Memory B cell (primary cell): ENCODE results near the gene PPIL1.

Source experiments
- ATAC-seq: fragments of 150-1000 bp; cut with Tn5 transposase; 2 replicates; pipeline ENCODE4 v1.10.0; 2021; ENCODE audit warnings: low read depth, mild to moderate bottlenecking, moderate library complexity
- DNase-seq, 2 donors: peaks; one replicate each; pipeline ENCODE4 v3.0.0; 2022; ENCODE audit warnings: low spot score in 2 of 2
- H3K27ac Mint-ChIP-seq: one replicate; pipeline ENCODE4 v1.8.0; 2022; ENCODE audit warnings: mild to moderate bottlenecking, moderate library complexity, mixed read lengths
- H3K27me3 Mint-ChIP-seq: one replicate; pipeline ENCODE4 v1.8.0; 2022; ENCODE audit warnings: mixed read lengths
- H3K36me3 Mint-ChIP-seq: one replicate; pipeline ENCODE4 v1.8.0; 2022; ENCODE audit warnings: mild to moderate bottlenecking, mixed read lengths
- H3K4me1 Mint-ChIP-seq: one replicate; pipeline ENCODE4 v1.8.0; 2022; ENCODE audit warnings: mixed read lengths
- H3K4me3 Mint-ChIP-seq: one replicate; pipeline ENCODE4 v1.8.0; 2022; ENCODE audit warnings: mild to moderate bottlenecking, moderate library complexity, mixed read lengths
- H3K9me3 Mint-ChIP-seq: one replicate; pipeline ENCODE4 v1.8.0; 2022; ENCODE audit warnings: mixed read lengths

PPIL1 gene

DNA sequence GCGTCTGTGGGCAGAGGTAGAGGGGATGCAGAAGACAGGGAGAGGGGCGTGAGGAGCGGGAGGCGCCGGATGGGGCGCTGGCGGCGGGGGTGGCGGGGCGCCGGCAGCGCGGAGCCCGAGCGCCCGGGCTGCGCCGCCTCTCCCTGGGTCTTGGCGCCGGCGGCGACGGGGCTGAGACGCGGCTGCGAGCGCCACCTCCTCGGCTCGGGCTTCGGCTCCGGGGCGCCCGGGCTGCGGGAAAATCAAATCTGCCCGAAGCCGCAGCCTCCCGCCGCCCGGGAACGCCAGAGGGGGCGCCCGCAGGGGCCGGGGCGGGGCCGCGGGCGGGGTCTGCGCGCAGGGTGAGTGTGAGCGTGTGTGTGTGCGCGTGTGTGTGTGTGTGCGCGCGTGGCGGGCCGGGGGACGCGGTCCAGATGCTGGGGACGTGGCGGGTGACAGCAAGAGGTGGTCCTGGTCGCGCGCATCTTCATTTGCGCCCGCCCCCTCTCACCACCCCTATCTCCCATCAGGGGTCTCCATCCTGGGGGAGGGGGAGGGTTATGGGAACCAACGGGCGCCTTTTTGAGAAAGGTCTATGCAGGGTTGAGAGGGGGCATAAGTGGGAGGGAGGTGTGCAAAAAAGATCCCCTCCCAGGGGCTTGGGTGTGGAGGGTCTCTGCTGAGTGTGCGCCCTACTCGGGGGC, 34.7 kb downstream of the PPIL1 start:
- H3K4me3 Mint-ChIP-seq: peak overlapping the region; percentile 76
- ATAC-seq: peak; percentile 73
- peaks cover 6% of the 10 kb centered on the region for H3K4me1 Mint-ChIP-seq
- no peaks in the 10 kb centered on the region for H3K36me3 Mint-ChIP-seq
- H3K27me3 Mint-ChIP-seq: peaks cover 19% of the 10 kb centered on the region
- no peak overlapping the region for H3K27ac Mint-ChIP-seq
- peak; percentile 41 to 54 for DNase-seq
- no peaks in the 10 kb centered on the region for H3K9me3 Mint-ChIP-seq

DNA sequence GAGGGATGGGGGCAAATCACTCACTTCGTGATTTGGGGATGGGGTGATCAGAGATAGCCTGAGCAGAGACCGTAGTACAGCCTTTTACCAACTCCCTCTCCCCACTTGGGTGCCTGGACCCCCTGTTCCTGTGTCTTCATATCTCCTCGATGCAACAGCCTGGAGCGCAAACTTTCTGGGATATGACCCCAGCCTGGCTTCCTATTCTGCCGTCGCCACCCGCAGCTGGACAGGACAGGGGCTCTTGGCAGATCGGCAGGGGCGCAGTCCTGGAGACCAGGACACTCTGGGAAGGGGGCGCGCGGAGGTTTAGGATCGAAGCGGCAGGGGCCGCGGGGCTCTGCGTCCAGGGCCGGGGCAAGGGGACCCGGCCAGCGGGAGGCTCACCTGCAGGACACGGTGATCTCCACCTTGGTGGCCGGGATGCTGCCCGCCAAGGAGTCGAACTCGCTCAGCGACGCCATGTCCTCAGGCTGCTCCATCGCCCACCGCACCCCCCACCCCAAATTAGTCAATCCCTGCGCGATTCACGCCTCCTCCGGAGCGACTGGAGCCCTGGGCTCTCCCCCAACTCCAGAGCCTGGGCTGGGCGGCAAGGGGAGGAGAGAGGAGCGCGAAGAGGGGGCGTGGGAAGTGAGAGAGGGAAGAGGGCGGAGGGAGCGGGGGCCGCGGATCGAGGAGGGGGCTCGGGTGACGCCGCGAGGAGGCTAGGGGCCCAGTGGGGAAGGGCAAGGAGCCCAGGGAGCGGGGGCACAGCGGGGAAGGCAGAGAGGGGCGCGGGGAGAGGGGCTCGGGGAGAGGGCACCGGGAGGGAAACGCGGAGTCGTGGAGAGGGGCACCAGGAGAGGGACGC, 35.5 kb downstream of the PPIL1 start, which contains the start of gene CPNE5:
Gene CPNE5 (minus strand): TSS at position 549 of the 853 bp plus-strand sequence. CDS start 67 bp downstream, at position 482.
- Mint-ChIP-seq H3K36me3 (no peaks in the 10 kb centered on the region), H3K4me1 (peaks cover 6% of the 10 kb centered on the region), H3K4me3 (peak within 1 kb of the TSS; percentile 76), H3K27ac (no peak within 1 kb of the TSS), H3K27me3 (peaks cover 19% of the 10 kb centered on the region), H3K9me3 (no peaks in the 10 kb centered on the region)
- ATAC-seq: no peak
- peak in 1 of 2 donors; percentile 33 for DNase-seq

DNA sequence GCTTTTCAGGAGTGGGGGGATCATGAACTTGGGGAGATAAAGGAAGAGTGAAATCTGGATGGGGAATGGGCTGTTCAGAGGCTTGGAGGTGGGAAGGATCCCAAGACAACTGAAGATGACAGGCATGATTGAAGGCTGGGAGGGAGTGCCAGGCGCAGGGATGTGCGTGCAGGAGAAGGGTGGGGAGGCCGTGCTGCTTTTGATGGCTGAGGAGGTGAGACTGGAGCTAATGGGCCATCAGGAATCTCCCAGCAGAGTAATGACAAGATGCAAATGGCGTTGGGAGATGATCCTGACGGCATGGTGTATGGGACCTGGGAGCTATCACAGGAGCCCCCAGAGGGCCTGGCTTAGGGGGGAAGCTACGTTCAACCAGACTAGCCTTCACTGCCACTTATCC, 36.9 kb downstream of the PPIL1 start:
- DNase-seq (no peak), ATAC-seq (no peak)
- Mint-ChIP-seq H3K36me3 (no peaks in the 10 kb centered on the region), H3K4me1 (peaks cover 6% of the 10 kb centered on the region), H3K27me3 (peaks cover 19% of the 10 kb centered on the region), H3K4me3 (no peak overlapping the region), H3K27ac (no peak overlapping the region), H3K9me3 (peaks cover 3% of the 10 kb centered on the region)

DNA sequence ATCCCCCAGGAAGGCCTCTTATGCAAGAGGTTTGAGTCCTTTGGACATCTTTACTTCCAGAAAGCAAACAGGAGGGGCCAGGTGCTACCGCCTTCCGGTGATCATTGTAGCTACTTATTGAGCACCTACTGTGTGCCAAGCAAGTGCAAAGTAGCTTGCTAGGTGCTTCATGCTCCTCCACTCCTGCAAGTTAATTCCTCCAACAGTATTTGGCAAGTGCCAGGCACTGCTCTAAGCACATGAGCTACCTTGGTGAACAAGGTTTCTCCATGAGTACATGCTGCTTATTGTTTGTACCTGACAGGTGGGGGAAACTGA, 37.6 kb downstream of the PPIL1 start:
- peaks cover 19% of the 10 kb centered on the region for H3K27me3 Mint-ChIP-seq

DNA sequence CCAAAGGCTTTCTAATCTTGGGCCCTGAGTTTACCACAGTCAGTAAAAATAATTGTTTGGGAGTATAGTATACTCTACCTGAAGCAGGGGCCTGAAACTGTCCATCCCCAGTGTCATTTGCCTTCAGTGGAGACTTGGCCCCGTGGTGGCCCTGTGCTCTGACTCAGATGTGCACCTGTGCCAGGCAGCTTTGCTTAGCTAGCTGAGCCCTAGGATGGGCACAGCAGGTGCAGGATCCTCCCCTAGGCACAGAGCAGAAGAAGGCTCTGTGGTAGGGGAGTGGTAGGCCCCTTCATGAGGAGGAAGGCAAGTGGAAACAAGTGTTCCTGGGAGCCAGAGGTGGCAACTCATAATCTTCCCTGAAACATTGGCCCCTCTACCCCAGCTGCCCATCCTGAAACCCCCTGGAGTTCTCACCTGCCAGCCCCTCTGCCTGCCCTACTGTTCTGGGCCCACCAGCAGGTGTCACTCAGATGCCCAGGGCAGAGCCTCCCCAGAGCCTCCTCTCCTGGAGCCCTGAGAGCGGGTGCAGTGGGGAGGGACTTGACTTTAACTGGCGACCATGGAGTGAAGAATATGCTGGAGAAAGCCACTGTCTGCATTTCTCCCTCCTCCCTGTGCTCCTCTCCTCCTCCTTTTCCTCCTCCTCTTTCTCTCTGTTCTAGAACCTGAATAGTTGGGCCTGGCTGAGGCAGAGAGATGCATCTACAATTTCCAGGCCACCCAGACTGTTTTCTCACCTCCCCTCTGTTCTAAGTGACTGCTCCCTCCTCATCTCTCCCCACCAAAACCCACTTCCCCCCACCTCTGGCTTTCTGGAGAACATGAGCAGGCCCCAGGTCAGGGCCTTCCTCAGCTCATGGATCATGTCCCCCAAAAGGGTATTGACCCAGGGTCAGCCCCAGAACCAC, 38.2 kb downstream of the PPIL1 start:
- DNase-seq (no peak), ATAC-seq (no peak)
- H3K27me3 Mint-ChIP-seq: peaks cover 19% of the 10 kb centered on the region
- H3K27ac Mint-ChIP-seq: no peak overlapping the region
- H3K4me1 Mint-ChIP-seq: peaks cover 6% of the 10 kb centered on the region
- no peaks in the 10 kb centered on the region for H3K36me3 Mint-ChIP-seq
- H3K9me3 Mint-ChIP-seq: peaks cover 3% of the 10 kb centered on the region
- no peak overlapping the region for H3K4me3 Mint-ChIP-seq

More for the DNA sequence above, 37.6 kb downstream of the PPIL1 start:
- Mint-ChIP-seq H3K4me1 (peaks cover 6% of the 10 kb centered on the region), H3K9me3 (peaks cover 3% of the 10 kb centered on the region), H3K4me3 (no peak overlapping the region), H3K36me3 (no peaks in the 10 kb centered on the region), H3K27ac (no peak overlapping the region)
- DNase-seq: no peak
- ATAC-seq: no peak

DNA sequence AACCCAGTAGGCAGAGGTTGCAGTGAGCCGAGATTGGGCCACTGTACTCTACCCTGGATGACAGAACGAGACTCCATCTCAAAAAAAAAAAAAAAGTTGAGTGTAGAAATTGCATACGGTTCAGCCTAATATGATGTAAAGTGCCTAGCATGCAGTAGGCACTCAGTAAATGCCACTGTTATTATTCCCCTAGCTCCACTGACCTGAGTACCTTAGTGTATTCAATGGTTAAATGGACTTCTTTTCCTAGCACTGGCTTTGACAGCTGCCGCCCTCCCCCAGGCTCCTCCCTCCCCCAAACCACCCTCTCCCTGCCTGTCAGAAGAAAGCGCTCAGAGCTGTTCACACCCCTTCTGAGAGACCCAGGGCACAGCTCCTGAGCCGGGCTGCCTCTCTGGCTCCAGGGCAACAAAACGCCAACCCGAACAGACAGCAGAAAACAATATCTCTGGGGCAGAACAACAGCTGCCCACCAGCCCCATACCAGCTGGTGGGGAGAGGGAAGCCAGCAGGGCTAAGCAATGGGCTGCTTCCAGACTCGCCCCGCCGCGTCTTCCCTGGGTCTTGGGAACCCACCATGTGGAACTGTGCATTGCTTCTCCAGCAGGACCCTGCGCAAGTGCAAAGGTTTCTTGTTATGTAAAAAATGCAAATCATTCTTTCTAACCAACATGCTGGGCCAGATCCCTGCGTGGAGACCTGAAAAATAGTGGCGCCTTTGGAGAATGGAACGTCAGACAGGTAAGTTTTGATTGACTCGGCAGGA, 39.8 kb downstream of the PPIL1 start:
- H3K9me3 Mint-ChIP-seq: peaks cover 3% of the 10 kb centered on the region
- DNase-seq: no peak
- peaks cover 6% of the 10 kb centered on the region for H3K4me1 Mint-ChIP-seq
- no peak for ATAC-seq
- no peak overlapping the region for H3K27ac Mint-ChIP-seq
- peaks cover 16% of the 10 kb centered on the region for H3K27me3 Mint-ChIP-seq
- no peak overlapping the region for H3K4me3 Mint-ChIP-seq
- H3K36me3 Mint-ChIP-seq: no peaks in the 10 kb centered on the region

DNA sequence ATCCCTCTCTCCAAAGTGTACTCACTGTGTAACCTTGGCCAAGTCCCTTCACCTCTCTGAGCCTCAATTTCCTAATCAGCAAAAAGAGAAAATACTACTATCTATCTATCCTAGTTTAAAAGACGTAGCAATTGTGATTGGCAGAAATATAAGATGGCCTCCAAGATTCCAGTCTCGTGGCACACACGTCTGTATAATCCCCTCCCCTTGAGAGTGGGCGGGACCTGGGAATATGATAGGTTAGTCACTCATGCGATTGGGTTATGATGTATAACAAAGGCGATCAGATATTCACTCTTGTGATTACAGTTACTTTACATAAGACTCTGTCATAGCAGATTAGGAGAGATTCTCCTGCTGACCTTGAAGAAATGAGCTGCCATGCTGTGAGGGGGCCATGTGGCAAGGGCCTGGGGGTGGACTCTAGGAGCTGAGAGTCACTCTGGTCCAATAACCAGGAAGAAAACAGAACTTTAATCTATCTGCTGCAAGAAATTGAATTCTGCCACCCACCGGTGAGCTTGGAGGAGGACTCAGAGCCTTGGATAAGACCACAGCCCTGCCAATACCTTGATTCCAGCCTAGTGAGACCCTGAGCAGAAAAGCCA, 41.3 kb downstream of the PPIL1 start:
- Mint-ChIP-seq H3K27me3 (peaks cover 10% of the 10 kb centered on the region), H3K36me3 (no peaks in the 10 kb centered on the region), H3K4me3 (no peak overlapping the region), H3K9me3 (peaks cover 3% of the 10 kb centered on the region), H3K27ac (no peak overlapping the region), H3K4me1 (no peaks in the 10 kb centered on the region)
- ATAC-seq: no peak
- no peak for DNase-seq

DNA sequence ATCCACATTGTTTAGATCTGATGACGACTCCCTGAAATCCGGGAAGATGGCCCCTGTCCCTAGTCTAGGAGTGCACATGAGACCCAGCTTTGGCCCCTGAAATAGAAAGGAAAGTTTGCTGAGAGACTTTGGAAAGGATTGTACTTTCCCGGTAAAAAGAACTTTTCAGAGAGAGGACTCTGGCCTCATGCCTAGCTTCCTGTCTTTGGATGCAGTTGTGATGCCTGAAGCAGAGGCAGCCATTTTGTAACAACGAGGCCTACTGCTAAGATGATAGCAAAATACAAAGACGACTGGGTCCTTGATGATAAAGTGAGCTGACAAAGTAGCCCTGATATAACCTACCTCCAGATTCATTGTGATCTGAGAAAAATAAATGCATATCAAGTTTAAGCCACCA, 42.3 kb downstream of the PPIL1 start:
- Mint-ChIP-seq H3K36me3 (no peaks in the 10 kb centered on the region), H3K4me3 (no peak overlapping the region), H3K27me3 (peaks cover 9% of the 10 kb centered on the region), H3K9me3 (peaks cover 3% of the 10 kb centered on the region), H3K27ac (no peak overlapping the region), H3K4me1 (peaks cover 2% of the 10 kb centered on the region)
- ATAC-seq: no peak
- DNase-seq: no peak

DNA sequence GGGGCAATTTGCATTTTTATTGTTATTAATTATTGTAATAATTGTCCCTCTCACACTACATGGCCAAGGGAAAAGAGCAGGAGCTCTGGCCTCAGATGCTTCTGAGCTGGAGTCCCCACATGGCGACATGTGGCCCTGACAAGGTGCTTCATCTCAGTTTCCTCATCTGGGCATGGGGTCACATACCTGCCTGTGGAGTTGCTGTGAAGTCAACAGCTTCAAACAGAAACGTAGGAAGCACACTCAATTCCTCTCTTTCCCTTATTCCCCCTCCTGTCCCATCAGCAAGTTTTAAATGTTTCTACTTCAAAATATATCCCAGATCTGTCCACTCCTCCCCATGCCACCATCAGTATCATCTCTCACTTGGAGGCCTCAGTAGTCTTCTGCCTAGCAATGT, 44.0 kb downstream of the PPIL1 start:
- DNase-seq: no peak
- peaks cover 5% of the 10 kb centered on the region for H3K4me1 Mint-ChIP-seq
- peaks cover 3% of the 10 kb centered on the region for H3K9me3 Mint-ChIP-seq
- H3K36me3 Mint-ChIP-seq: no peaks in the 10 kb centered on the region
- H3K4me3 Mint-ChIP-seq: no peak overlapping the region
- no peak for ATAC-seq
- H3K27ac Mint-ChIP-seq: no peak overlapping the region
- H3K27me3 Mint-ChIP-seq: peaks cover 9% of the 10 kb centered on the region

DNA sequence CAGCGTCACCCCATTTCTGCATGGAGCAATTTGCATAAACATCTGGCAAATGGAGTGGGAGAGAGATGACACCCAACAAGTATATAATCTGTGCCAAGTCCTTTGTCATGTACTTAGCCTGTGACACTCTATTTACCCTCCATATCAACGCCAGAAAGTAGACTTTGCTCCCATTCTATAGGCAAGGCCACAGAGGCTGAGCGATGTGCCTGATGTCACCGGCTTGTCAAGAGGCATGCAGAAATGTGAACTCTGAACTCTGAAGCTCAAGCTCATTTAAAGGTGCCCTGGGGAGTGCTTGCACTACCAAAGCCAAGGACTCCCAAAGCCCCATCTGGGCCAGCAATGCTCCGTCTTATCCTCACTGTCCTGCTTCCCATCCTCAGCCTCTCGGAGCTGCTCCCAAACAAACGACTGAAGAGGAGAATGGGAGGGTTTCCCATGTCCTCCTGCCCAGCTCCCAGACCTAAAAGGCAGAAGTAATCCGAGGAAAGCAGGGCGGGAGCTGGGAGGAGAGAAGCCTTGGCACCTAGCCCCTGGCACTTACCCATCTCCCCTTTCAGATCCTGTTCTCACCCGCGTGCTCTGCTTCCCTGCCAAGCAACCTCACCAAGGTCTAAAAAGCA, 44.6 kb downstream of the PPIL1 start:
- H3K27me3 Mint-ChIP-seq: peaks cover 11% of the 10 kb centered on the region
- no peak overlapping the region for H3K27ac Mint-ChIP-seq
- H3K4me1 Mint-ChIP-seq: peaks cover 5% of the 10 kb centered on the region
- DNase-seq (no peak), ATAC-seq (no peak)
- no peak overlapping the region for H3K4me3 Mint-ChIP-seq
- peaks cover 3% of the 10 kb centered on the region for H3K9me3 Mint-ChIP-seq
- no peaks in the 10 kb centered on the region for H3K36me3 Mint-ChIP-seq

DNA sequence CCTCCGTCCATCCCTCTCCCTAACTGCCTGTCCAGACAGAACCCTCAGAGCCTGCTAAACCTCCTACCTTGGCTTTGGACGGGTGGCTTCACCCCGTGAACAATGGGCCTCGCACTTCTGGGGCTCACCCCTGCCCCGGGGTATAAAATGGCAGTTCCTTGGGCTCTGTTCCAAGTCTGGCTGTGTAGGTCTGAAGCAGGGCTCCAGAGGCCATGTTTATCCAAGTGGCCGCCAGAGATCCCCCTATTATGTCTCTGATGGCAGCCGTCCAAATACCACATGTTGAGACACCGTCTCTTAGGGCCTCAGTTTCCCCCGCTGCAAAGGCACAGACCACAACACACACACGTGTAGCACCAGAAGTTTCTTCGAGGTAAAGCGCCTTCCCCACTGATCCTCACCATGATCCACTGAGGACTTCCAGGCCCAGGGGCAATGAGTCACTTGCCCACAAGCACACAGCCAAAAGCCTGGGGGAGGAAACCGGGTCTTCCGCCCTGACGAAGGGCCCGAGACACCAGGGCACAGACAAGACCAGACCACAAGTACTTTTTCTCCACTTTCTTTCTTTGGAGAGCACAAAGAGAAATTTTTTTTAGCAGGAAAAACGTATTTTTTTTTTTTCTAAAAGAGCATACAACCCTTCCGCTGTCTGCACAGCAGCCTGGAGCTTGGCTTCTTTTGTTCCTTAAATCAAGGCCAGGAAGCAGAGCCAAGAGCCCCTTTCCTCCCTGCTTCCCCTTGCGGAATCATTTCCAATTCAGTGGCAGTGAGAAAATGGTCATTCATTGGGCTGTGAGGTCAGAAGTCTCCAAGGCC, 47.1 kb downstream of the PPIL1 start:
- H3K4me1 Mint-ChIP-seq: peaks cover 5% of the 10 kb centered on the region
- H3K9me3 Mint-ChIP-seq: no peaks in the 10 kb centered on the region
- no peak overlapping the region for H3K27ac Mint-ChIP-seq
- no peaks in the 10 kb centered on the region for H3K36me3 Mint-ChIP-seq
- H3K27me3 Mint-ChIP-seq: peaks cover 19% of the 10 kb centered on the region
- no peak for DNase-seq
- H3K4me3 Mint-ChIP-seq: no peak overlapping the region
- no peak for ATAC-seq

DNA sequence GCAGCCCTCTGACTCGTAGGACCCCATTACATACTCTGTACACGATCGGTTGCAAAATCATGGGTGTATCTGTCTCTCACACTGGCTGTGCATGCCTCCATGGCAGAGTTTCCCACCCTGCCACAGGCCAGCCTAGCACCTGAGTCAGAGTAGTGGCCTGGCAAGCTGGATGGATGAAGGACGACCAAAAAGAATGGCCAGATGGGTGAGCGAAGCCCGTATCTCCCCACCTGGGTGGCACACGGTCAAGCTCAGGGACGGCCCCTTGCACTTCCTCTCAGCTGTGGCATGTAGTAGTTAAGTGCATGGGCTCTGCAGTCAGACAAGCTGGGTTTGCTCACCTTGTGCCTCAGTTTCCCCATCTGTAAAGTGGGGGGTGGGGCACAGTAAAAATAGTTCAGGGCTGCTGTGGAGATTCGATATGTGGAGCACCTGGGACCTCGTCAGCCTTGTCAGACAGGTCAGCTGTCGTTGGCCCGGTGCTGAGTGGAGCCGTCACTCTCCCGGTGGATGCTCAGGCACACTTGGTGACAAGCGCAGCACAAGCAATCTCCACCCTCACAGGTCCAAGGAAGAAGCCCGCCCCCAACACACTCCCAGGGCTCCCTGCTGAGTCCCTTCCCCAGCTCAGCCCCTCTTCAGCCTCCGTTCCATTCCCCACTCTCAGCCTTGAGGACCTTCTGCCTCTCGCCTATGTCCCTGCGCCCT, 47.9 kb downstream of the PPIL1 start:
- Mint-ChIP-seq H3K27ac (no peak overlapping the region), H3K36me3 (no peaks in the 10 kb centered on the region), H3K27me3 (peaks cover 22% of the 10 kb centered on the region), H3K4me3 (no peak overlapping the region), H3K9me3 (no peaks in the 10 kb centered on the region), H3K4me1 (peaks cover 5% of the 10 kb centered on the region)
- no peak for DNase-seq
- ATAC-seq: no peak
